VCaP (cell line): ENCODE data around the gene NBPF9.
"Not testable (repeated sequence)": the region's sequence is repeated elsewhere in the genome, so short reads cannot be mapped to it uniquely, and the experiment has no call there.

ENCODE experiments used
- H3K27ac ChIP-seq: fragments of 450-650 bp; 2 replicates; pipeline ENCODE4 v1.5.1; 2017
- TF ChIP-seq, protein P1 (sequence below): fragments of 450-650 bp; conservative IDR thresholded peaks from 2 replicates; pipeline ENCODE4 v1.5.1; 2017; ENCODE audit warnings: mild to moderate bottlenecking, moderate library complexity

NBPF9 gene, protein sequence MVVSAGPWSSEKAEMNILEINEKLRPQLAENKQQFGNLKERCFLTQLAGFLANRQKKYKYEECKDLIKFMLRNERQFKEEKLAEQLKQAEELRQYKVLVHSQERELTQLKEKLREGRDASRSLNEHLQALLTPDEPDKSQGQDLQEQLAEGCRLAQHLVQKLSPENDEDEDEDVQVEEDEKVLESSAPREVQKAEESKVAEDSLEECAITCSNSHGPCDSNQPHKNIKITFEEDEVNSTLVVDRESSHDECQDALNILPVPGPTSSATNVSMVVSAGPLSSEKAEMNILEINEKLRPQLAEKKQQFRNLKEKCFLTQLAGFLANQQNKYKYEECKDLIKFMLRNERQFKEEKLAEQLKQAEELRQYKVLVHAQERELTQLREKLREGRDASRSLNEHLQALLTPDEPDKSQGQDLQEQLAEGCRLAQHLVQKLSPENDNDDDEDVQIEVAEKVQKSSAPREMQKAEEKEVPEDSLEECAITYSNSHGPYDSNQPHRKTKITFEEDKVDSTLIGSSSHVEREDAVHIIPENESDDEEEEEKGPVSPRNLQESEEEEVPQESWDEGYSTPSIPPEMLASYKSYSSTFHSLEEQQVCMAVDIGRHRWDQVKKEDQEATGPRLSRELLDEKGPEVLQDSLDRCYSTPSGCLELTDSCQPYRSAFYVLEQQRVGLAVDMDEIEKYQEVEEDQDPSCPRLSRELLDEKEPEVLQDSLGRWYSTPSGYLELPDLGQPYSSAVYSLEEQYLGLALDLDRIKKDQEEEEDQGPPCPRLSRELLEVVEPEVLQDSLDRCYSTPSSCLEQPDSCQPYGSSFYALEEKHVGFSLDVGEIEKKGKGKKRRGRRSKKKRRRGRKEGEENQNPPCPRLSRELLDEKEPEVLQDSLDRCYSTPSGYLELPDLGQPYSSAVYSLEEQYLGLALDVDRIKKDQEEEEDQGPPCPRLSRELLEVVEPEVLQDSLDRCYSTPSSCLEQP (N-terminal part only)

DNA sequence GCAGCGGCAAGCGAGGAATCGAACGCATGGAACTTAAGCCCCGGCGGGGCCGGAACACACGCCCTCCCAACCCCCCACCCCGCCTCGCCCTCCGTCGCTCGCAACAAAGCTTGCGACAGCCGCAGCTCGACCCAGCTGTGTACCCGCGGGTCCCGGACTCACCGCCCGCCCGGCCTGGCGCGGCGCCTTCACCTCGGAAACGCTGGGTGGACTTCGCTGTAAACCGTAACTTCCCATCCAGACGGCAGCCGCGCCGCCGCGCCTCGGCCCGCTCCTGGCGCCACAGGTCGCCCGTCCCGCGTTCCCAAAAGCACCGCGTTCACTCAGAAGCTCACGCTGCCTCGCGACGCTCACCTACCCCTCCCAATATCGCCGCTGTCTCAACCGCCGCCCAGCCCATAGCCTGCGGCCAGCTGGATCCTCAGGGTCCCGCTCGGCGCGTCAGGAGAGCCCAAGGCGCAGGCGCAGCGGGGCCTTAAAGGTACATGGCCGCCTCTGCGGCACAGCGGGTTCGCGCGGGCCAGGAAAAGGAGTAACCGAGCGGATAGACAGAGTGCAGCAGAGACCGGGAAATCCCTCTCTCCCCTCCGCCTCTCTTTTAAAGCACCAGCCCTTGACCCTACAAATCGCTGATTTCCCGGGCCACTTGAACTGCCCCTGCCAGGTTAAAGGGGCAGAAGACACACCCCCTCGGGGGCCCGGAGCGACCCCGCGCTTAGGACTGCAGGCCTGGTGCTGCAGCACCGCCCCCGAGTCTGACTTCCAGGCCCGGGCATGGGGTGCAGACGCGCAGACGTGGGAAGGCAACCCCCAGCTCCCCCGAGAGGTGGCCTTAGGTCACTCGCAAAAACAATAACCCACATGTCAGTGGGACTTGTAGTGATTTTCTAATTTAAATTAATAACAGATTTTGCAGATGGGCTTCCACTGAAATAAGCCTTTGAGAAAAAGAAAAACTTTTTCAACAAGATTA, at the start of gene NBPF9:
NBPF9 (minus strand) TSS at position 443 of the 973 bp plus-strand sequence. CDS start 21,412 bp downstream, outside the sequence.
- H3K27ac ChIP-seq, result peak within 1 kb of the TSS; percentile 55

DNA sequence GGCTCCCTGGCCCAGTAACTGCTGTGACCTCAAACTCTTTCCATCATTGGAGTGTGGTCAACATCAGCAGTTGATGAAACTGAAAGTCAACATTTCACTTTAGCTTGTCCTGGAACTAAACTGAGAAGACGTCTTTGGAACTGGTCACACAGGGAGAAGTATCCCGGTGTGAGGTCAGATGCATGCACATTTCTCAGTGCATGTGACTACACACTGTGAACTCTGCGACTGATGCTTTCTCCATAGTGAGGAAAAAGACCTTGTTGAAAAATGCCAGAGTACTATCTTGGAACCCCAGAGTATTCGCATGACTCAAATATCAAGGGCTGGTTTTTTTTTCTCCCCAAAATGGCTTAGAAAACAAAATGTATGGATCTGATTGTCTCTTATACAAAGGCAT, 46.6 kb upstream of the NBPF9 start:
- not testable (repeated sequence) for H3K27ac ChIP-seq

DNA sequence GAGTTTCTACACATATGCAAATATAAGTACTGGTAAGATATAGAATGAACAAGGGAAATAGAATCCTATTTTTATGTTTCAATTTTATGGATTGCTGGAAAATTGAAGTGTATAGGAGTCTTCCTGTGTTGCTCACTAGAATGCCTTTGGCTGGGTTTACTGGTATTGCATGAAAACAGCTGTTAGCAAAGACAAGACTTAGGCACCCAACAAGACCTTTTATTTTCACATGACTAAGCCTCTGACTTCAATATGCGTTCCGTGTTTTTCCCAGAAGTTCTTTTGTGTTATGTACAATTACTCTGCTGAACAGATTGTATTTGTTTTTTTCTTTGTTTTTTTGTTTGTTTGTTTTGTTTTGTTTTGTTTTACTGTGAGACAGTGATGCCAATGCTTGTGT, 34.2 kb upstream of the NBPF9 start:
- H3K27ac ChIP-seq, result not testable (repeated sequence)

DNA sequence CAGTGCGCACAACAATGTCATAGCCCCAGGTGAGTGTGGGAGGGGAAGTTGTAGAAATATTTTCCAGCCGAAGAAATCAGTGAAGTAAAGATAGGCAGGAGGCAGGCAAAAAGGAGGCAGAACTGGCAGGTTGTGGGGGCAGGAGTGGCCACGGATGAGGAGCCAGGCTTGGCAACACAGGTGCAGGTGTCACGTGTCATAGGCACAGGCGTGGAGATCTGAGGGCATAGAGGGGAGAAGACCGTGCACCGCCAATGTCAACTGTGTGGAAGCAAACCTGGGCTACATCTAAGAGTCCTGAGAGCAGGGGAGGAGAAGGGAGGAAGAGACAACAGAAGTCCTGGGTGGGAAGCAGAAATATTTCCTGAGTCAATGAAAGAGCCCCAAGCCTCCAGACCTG, 27.6 kb upstream of the NBPF9 start:
- H3K27ac ChIP-seq, result not testable (repeated sequence)

DNA sequence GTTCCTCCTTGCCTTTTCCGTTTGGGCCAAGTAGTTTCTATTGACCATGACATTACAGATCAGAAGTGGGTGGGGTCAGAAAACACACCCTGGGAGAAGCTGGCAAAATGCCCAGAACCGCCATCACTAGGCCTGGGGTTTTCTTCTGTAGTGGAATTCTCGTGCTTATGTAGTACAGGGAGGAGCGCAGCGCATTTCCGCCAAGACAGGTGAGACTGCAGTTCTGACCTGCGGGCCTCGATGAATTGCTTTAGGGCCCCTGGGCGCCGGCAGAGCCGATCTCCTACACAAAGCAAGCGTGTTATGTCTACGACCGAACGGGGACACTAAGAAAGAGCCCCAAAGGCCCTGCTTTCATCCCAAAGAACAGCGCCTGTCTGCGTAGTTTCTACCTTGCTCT, 25.9 kb upstream of the NBPF9 start:
- H3K27ac ChIP-seq, result not testable (repeated sequence)

DNA sequence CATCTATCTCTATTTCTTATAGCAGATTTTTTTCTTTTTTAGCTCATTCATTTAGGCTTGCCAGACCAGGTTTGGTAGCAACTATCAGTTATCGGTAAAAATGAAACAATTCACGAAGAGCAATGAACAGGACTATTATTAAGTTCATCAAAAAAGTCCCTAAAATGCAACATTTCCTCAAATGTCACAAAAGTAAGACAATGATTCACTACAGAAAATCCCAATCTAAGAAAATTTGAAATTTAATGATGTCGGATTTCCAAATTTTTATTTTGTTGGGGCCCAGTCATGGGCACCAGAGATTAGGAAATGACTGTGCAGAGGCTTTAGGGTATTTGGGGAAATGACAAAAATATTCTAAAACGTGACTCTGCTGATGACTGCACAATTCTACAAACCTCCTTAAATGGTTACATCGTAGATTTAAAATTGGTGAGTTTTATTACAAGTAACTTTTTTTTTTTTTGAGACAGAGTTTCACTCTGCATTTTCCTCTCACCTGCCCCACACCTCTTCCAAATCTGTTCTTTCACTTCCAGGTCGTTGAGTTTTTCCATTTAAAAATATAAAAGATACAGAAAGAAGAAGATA, 23.3 kb upstream of the NBPF9 start:
- not testable (repeated sequence) for H3K27ac ChIP-seq

DNA sequence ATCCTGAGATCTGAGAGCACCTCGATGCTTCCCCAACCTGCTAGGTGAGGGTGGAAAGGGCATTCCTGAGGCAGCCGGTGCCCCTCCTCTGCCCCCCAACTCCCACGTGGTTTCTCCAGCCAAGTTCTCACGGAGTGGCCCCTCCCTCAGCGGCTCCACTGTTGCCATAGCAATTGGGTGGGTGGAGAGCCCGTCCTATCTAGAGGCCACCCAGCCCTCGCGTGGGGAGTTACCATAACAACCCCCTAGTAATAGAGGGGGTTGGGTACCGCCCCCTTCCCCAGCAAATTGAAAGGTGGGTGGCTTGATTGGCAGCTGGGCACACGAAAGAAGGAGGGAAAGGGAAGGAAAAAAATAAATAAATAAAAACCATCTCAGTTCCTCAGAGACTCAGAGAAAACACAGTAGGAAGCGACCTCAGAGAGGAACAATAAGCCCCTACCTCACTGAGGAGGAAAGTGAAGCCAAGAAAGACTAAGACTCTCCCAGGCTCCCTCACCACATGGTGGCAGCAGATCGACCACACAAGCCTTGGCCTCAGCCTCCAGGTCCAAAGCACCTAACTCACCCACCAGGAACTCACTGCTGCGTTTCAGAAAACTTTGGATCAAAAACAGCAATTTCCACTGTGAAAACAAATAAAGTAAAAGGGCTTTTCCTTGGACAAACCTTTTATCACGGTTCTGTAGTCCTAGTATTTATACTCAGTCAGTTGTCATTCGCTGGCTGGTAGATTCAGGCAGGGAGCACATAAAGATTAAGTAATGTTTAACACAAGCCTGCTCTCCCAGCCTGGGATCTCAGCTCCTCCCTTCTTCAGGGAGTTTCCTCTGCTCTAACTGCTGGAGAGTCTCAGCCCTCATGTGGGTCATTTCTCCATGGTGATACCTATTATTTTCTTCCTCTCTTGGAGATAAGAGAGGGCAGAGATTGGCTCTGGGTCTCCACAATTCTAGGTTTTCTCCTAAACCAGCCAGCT, 20.9 kb upstream of the NBPF9 start:
- H3K27ac ChIP-seq, result not testable (repeated sequence)

DNA sequence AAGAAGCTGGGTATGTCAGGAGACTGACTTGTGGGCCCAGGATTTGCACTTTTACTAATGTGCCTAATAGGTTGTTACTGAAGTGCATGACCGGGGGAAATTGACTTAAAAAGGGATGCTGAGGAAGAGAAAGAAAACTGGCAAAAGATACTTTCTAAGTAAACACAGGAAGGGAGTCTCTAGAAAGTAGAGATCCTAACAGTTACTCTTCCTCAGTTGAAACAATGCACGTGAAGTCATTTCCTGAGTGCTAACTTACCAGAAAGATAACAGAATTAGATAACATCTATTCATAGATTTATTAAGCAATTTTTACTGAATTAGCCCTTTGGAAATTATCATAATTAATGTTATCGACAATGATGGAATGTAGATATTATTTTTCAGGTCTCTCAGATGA, 9.5 kb upstream of the NBPF9 start:
- not testable (repeated sequence) for H3K27ac ChIP-seq

DNA sequence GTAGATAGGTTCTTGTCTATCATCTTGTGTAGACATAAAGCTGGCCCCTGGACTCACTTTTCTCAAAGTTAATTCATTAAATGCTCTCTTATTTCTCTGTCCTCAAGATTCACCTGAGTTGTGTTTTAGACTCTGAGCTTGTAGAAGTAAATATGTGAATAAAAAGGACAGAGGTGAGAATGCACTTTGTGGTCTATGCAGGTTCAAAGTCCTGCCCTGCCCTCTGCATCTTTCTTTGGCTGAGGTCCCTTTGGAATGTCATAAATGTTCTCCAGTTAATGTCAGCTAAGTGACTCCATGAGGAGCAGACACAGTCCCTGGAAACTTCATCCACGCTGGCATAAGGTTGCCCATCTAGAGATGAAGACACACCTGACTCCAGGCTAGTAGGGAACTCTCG, 7.0 kb upstream of the NBPF9 start:
- not testable (repeated sequence) for H3K27ac ChIP-seq

DNA sequence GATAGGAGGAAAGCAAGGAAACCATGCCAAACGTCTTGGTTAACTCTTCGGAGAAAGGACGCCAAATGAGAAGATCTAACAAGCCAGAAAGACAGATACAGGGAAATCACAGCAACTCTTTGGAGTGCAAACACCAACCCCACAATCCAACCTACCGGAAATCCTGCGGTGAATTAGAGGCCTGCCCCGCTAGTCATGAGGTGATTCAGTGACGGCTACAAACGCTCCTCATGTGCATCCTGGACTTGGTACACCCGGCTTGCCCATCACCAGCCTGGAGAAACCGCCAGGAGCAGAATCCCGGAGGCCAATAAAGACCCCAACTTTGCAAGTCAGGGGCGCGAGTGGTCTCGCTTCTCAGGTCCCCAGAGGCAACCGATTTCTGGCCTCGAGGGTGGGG, 777 bp downstream of the NBPF9 start:
- H3K27ac ChIP-seq, result peak overlapping the region; percentile 55; the same call in 1 of the 2 replicates

DNA sequence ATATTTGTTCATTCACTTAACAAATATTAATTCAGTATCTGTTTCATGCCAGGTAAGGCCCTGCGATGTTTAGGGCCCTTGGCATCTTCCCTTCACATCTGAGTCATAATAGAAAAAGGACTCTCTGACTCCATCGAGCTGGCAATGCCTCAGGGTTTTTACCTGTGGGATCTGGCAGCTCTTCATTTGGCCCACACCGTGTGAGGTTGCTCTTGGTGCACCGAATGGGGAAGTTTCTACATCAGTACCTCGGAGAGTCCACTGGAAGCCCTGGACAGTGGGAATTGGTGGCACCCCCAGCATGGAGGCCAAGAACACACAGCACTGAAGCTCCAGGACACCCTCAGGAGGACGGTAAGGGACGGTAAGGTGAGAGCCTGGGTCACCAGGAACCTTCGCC, 5.1 kb downstream of the NBPF9 start:
- H3K27ac ChIP-seq, result not testable (repeated sequence)

DNA sequence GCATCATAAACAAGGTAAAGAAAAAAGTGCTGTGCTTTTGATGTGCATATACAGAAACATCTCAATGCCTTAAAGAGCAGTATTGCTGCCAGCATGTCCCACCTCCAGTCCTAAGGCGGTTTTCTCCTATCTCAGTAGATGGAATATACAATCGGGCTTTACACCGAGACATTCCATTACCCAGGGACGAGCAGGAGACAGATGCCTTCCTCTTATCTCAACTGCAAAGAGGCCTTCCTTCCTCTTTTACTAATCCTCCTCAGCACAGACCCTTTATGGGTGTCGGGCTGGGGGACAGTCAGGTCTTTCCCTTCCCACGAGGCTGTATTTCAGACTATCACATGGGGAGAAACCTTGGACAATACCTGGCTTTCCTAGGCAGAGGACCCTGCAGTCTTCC, 10.2 kb downstream of the NBPF9 start:
- H3K27ac ChIP-seq, result not testable (repeated sequence)

DNA sequence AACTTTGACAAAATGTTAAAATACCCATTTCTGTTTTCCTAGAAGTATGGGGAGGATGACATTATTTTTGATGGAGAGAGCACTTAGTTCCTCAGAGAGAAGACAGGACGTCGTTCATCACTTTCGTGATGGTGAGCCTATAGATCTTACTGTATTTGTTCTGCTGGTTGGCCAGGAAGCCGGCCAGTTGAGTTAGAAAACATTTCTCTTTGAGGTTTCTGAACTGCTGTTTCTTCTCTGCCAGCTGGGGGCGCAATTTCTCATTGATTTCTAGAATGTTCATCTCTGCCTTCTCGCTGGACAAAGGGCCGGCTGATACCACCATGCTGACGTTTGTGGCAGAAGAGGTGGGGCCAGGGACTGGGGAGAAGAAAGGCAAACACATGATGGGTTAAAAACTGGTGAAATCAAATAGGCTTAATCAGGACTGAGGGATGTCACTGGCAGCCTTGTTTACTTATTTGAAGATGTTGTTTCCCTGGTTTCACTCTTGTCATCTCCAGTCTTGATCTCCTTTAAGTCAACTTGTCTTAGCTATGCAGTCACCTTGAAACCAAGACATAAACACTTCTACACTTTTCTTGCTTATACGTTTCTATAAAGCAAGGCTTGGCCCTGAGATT, 27.7 kb downstream of the NBPF9 start:
- H3K27ac ChIP-seq, result not testable (repeated sequence)
- TF ChIP-seq, protein P1, sequence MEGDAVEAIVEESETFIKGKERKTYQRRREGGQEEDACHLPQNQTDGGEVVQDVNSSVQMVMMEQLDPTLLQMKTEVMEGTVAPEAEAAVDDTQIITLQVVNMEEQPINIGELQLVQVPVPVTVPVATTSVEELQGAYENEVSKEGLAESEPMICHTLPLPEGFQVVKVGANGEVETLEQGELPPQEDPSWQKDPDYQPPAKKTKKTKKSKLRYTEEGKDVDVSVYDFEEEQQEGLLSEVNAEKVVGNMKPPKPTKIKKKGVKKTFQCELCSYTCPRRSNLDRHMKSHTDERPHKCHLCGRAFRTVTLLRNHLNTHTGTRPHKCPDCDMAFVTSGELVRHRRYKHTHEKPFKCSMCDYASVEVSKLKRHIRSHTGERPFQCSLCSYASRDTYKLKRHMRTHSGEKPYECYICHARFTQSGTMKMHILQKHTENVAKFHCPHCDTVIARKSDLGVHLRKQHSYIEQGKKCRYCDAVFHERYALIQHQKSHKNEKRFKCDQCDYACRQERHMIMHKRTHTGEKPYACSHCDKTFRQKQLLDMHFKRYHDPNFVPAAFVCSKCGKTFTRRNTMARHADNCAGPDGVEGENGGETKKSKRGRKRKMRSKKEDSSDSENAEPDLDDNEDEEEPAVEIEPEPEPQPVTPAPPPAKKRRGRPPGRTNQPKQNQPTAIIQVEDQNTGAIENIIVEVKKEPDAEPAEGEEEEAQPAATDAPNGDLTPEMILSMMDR, result peak; percentile 22; the same call in 1 of the 2 replicates

DNA sequence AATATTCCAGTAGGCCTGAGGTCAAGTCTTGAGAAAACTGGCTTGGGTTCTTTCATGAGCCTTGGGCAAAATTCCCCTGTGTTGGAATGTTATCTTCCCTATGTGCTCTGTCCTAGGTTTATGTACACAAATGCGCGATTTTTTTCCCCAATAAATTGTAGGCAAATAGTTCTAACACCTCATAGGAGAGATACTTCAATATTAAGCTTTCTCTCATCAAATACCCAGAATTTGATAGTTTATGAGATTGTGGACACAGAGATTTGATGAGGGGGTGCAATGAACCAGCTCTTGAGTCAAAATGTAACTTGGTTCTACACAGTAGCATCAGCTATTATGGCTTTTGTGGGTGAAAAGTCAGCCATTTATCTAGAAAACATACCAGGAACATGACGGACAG, 38.7 kb downstream of the NBPF9 start:
- not testable (repeated sequence) for H3K27ac ChIP-seq

DNA sequence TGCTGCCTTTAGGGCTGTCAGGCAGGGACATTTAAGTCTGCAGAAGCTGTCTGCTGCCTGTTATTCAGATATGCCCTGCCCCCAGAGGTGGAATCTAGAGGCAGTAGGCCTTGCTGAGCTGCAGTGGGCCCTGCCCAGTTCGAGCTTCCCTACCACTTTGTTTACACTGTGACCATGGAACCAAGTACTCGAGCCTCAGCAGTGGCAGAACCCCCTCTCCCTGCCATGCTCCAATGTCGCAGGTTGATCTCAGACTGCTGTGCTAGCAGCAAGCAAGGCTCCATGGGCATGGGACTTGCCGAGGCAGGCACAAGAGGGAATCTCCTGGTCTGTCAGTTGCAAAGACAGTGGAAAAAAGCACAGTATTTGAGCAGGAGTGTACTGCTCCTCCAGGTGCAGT, 60.3 kb downstream of the NBPF9 start:
- H3K27ac ChIP-seq, result not testable (repeated sequence)

DNA sequence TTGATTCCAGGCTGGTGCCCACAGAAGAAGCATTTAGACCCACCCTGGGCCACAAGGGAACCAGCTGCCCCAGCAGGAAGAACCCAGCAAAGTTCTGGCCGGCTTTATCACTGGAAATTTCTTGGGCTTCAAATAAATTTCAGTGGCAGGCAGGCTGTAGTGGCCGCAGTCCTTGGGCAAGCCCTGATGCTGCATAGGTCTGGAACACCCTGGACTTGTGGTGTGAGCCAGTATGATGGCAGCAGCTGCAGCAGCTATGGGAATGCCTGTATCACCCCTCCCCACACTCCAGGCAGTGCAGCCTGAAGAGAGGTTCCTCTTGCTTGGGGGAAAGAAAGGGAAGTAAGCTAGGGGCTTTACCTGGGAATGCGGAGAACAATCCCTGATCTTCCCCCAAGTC, 69.4 kb downstream of the NBPF9 start:
- H3K27ac ChIP-seq, result not testable (repeated sequence)

DNA sequence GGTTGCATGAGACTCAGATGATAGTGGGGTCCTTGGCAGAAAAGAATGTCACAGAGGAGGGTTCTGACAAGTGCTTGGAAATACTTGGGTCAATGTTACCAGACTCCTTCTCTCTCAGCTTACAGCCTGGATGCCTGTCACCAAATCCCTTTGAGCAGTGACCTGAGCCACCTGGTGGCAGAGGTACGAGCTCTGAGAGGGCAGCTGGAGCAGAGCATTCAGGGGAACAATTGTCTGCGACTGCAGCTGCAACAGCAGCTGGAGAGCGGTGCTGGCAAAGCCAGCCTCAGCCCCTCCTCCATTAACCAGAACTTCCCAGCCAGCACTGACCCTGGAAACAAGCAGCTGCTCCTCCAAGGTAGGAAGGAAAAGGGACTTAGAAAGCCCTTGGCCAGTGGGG, 79.0 kb downstream of the NBPF9 start:
- H3K27ac ChIP-seq, result not testable (repeated sequence)

DNA sequence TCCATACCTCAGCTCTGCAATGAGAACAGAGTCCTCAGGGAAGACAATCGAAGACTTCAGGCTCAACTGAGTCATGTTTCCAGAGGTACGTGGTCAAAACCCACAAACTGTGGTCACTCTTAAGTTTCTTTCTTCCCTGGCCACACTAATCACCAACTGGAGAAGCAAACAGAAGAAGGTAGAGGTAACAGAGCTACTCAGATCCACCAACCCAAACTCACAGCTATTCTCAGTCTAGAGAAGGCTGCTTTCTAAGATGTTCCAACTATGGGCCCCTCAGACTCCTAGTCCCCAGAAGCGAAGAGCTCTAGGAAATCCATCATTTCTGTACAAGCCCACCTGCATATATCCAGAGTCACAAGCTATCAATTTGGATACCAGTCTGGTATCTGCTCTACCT, 84.8 kb downstream of the NBPF9 start:
- not testable (repeated sequence) for H3K27ac ChIP-seq
